Erythroblast (primary cell): ENCODE measurements around the gene SH2D4B.

Experiments used
- GATA1 ChIP-seq: IDR thresholded peaks from 2 replicates; pipeline ENCODE4 v1.6.1; 2011; ENCODE audit warnings: low read depth, mild to moderate bottlenecking, control low read depth, low read length, moderate library complexity
- POLR2A ChIP-seq: IDR thresholded peaks from 2 replicates; pipeline ENCODE4 v1.6.1; 2011; ENCODE audit warnings: mild to moderate bottlenecking, low read length

DNA sequence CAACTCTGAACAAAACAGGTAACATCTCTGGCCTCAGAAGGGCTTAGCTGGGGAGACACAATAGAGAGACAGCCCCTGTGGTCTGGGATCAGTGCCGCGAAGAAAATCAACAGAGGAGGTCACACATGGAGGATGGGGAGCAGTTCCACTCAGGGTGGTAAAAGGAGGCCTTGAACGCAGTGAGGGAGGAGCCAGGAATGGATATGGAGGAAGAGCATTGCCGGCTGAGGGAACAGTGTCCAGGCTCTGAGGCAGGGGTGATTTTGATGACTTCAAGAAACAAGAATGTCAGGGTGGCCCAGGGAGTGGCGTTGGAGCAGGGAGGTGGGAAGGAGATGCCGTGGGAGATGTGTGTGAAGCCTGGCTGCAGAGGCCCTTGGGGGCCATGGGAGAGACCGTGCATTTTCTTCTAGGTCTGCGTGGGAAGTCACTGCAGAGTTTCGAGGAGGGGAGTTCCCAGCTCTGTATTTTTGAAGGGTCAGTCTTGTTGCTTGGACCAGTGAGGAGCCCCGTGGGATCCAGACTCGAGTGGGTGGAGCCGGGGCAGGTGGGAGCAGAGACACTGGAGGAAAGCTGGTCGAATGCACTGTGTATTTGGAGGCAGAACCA is 35.7 kb upstream of the SH2D4B start:
- TF ChIP-seq POLR2A (no peak), GATA1 (no peak)
